IPS-18a (cell line): Measurements from ENCODE around the gene COL4A2.

ENCODE experiments used
- H3K27ac ChIP-seq: one replicate; pipeline ENCODE4 v1.5.1; 2013; ENCODE audit warnings: low read length
- H3K27me3 ChIP-seq: one replicate; pipeline ENCODE4 v1.6.1; 2013; ENCODE audit warnings: mild to moderate bottlenecking, low read length; ENCODE audit not compliant: control insufficient read depth, insufficient read depth
- H3K36me3 ChIP-seq: one replicate; pipeline ENCODE4 v1.6.1; 2013; ENCODE audit warnings: low read depth, low read length; ENCODE audit not compliant: control insufficient read depth
- H3K4me1 ChIP-seq: one replicate; pipeline ENCODE4 v1.6.1; 2013; ENCODE audit warnings: low read depth, low read length; ENCODE audit not compliant: control insufficient read depth
- H3K4me3 ChIP-seq: one replicate; pipeline ENCODE4 v1.5.1; 2013; ENCODE audit warnings: low read length
- H3K9ac ChIP-seq: one replicate; pipeline ENCODE4 v1.6.1; 2013; ENCODE audit warnings: mild to moderate bottlenecking, low read length, moderate library complexity
- H3K9me3 ChIP-seq: one replicate; pipeline ENCODE4 v1.6.1; 2013; ENCODE audit warnings: low read depth, low read length; ENCODE audit not compliant: control insufficient read depth

Gene COL4A2

GRCh38 chr13:110423689-110424302 lies 116.7 kb downstream of the COL4A2 start:
- Histone ChIP-seq H3K9ac (no peak overlapping the region), H3K27ac (no peak overlapping the region), H3K27me3 (no peaks in the 10 kb centered on the region), H3K4me1 (no peaks in the 10 kb centered on the region), H3K4me3 (no peak overlapping the region), H3K36me3 (peaks cover 9% of the 10 kb centered on the region), H3K9me3 (no peaks in the 10 kb centered on the region)

- H3K27me3 ChIP-seq, result no peaks in the 10 kb centered on the region
- H3K4me3 ChIP-seq, result no peak overlapping the region
- H3K9ac ChIP-seq, result no peak overlapping the region
- no peak overlapping the region for H3K27ac ChIP-seq
- H3K4me1 ChIP-seq, result no peaks in the 10 kb centered on the region
- no peaks in the 10 kb centered on the region for H3K9me3 ChIP-seq
- H3K36me3 ChIP-seq, result peaks cover 11% of the 10 kb centered on the region
Measured at GRCh38 chr13:110424569-110425443, 117.7 kb downstream of the COL4A2 start.

DNA sequence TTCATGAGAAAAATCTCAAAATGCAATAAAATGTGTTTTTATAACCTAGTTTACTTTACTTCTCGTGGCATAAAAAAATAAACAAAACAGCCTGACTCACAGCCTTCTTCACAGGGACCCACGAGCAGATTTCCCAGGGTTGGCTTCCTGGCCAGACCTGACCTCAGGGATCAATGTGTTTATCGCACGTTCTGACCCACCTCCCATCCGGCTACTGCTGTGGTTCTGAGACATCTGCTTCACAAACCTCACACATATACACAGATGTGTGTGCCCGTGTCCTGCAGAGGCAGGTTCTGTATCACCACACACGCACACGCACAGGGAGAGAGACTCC lies 118.3 kb downstream of the COL4A2 start:
- Histone ChIP-seq H3K4me3 (no peak overlapping the region), H3K36me3 (peaks cover 15% of the 10 kb centered on the region), H3K27ac (no peak overlapping the region), H3K4me1 (no peaks in the 10 kb centered on the region), H3K9me3 (no peaks in the 10 kb centered on the region), H3K27me3 (no peaks in the 10 kb centered on the region), H3K9ac (no peak overlapping the region)

DNA sequence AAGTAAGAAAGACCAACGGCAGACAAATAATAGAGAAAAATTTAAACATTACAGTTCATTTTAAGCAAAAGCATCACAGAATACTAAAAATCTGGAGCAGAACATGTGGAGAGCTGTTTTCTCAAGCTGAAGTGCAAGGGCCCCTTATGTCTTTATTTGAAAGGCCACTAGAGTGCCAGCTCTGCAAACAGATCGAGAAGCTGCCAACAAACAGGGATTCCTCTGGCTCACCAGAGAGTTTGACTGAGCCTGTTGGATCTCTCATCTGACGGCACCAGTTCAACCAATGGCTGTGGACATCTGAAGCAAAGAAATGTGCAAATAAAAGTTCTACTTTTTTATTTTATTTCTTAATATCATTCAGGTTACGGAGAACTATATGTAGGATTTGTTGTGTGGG lies 119.7 kb downstream of the COL4A2 start:
- no peaks in the 10 kb centered on the region for H3K4me1 ChIP-seq
- no peaks in the 10 kb centered on the region for H3K9me3 ChIP-seq
- H3K4me3 ChIP-seq, result no peak overlapping the region
- peaks cover 26% of the 10 kb centered on the region for H3K36me3 ChIP-seq
- H3K27me3 ChIP-seq, result no peaks in the 10 kb centered on the region
- no peak overlapping the region for H3K27ac ChIP-seq
- no peak overlapping the region for H3K9ac ChIP-seq

- no peaks in the 10 kb centered on the region for H3K9me3 ChIP-seq
- no peak overlapping the region for H3K9ac ChIP-seq
- H3K4me1 ChIP-seq, result no peaks in the 10 kb centered on the region
- no peaks in the 10 kb centered on the region for H3K27me3 ChIP-seq
- H3K4me3 ChIP-seq, result no peak overlapping the region
- no peak overlapping the region for H3K27ac ChIP-seq
- H3K36me3 ChIP-seq, result peaks cover 36% of the 10 kb centered on the region
Measured at GRCh38 chr13:110428313-110428712, 121.2 kb downstream of the COL4A2 start.

- Histone ChIP-seq H3K27ac (no peak overlapping the region), H3K9me3 (no peaks in the 10 kb centered on the region), H3K9ac (no peak overlapping the region), H3K27me3 (no peaks in the 10 kb centered on the region), H3K4me3 (no peak overlapping the region), H3K36me3 (peaks cover 40% of the 10 kb centered on the region), H3K4me1 (no peaks in the 10 kb centered on the region)
Measured at GRCh38 chr13:110430391-110431336, 123.6 kb downstream of the COL4A2 start.

DNA sequence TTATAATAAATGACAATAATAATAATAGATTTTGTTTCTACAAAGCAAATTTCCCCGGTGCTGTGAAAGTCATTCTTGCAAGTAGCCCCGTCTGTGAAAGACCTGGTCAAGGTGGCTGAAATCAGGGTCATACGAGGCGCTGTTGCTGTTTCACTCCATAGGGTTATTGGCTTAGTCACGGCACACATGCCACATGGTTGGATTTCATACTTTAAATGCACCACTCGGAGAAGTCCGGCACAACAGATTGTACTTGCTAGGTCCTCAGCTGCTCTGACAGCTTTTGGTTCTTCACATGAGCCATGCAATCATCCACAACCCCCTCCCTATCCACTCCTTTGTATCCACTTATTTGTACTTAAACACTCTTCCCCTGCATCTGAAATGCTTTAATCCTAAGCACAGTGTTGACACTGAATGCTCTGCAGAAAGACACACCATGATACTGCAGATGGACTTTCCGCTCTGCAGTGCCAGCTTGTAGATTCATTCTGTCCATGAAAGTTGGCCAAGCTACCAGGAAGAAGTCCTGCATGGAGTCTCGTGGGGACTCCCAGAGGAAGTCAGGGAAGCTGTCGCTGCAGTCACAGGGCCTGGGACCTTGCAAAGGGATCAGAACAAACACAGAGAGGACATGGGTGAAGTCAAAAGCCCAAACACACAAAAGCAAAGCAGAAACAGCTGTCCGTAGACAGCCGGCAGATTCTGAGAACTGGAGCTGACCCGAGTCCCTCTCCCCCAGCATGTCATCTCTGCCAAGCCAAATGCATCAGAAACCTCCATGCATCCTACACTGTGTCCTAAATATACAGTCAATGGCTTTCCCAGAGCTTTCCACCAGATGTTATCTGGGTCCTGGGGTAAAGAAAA lies 124.6 kb downstream of the COL4A2 start:
- Histone ChIP-seq H3K36me3 (peaks cover 40% of the 10 kb centered on the region), H3K9ac (no peak overlapping the region), H3K4me1 (no peaks in the 10 kb centered on the region), H3K27ac (no peak overlapping the region), H3K4me3 (no peak overlapping the region), H3K27me3 (no peaks in the 10 kb centered on the region), H3K9me3 (no peaks in the 10 kb centered on the region)

- no peak overlapping the region for H3K27ac ChIP-seq
- no peak overlapping the region for H3K9ac ChIP-seq
- no peaks in the 10 kb centered on the region for H3K4me1 ChIP-seq
- H3K9me3 ChIP-seq, result no peaks in the 10 kb centered on the region
- peaks cover 40% of the 10 kb centered on the region for H3K36me3 ChIP-seq
- H3K27me3 ChIP-seq, result no peaks in the 10 kb centered on the region
- H3K4me3 ChIP-seq, result no peak overlapping the region
Measured at GRCh38 chr13:110432522-110432921, 125.4 kb downstream of the COL4A2 start.

GRCh38 chr13:110433014-110433413 lies 125.9 kb downstream of the COL4A2 start:
- H3K9me3 ChIP-seq, result no peaks in the 10 kb centered on the region
- no peak overlapping the region for H3K27ac ChIP-seq
- H3K4me1 ChIP-seq, result no peaks in the 10 kb centered on the region
- H3K9ac ChIP-seq, result no peak overlapping the region
- H3K27me3 ChIP-seq, result no peaks in the 10 kb centered on the region
- H3K4me3 ChIP-seq, result no peak overlapping the region
- H3K36me3 ChIP-seq, result peaks cover 44% of the 10 kb centered on the region

DNA sequence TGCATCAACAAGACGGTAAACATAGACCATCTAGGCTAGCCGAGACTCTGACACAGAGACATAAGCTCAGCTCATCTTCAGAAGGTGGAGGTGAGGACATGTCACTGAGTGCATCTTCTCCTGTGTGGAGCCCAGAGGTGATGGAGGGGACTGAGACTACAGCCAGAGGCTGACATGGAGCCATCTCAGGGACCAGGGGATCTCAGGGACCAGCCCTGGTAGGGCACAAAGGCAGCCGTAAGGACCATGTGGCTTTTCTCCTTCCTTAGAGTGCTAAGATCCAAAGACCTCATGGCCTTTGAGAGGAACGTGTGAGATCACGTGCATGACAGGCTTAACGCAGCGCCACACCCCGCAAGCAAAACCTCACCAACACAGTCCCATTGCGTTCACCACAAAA lies 127.5 kb downstream of the COL4A2 start:
- Histone ChIP-seq H3K4me3 (no peak overlapping the region), H3K9me3 (no peaks in the 10 kb centered on the region), H3K36me3 (peaks cover 51% of the 10 kb centered on the region), H3K27me3 (no peaks in the 10 kb centered on the region), H3K27ac (no peak overlapping the region), H3K9ac (no peak overlapping the region), H3K4me1 (no peaks in the 10 kb centered on the region)

DNA sequence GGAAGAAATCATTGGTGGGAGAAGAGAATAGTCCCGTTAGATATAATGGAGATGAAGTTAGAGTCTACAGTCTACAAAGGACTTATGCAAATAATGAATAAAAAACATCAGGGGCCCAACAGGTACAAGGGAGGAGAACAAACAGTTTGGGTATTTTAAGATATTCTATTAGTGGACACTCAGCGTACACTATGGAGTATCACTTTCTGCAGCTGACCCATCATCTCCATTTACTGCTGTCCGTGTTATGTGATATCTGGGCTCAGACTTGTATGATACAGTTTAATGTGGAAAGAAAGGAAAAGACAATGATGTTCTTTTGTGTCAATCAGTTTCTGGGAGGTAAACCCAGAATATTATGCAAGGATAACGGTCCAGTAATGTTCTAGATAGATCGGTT lies 128.2 kb downstream of the COL4A2 start:
- no peak overlapping the region for H3K9ac ChIP-seq
- no peak overlapping the region for H3K4me3 ChIP-seq
- H3K9me3 ChIP-seq, result no peaks in the 10 kb centered on the region
- no peaks in the 10 kb centered on the region for H3K4me1 ChIP-seq
- no peaks in the 10 kb centered on the region for H3K27me3 ChIP-seq
- no peak overlapping the region for H3K27ac ChIP-seq
- H3K36me3 ChIP-seq, result peaks cover 50% of the 10 kb centered on the region
